H4 (cell line): Measurements from ENCODE around the gene P3H2. TPM values are rescaled to one million over a fixed set of nuclear protein-coding genes. Genes with fewer than 3 reads are reported as not detected.

Experiments used
- DNase-seq: peaks from one replicate; pipeline ENCODE4 v3.0.0-alpha.2; 2015; ENCODE audit warnings: low spot score
- total RNA-seq: library from RNA; depleted of rRNA; stranded (reverse); fragments of >200 nt; shearing (Covaris generic); gene quantifications from 2 replicates; pipeline ENCODE4 v1.2.3, GENCODE V29; 2014

P3H2 gene
- total RNA-seq, 1 experiment from 2014 or later, result 22.7 TPM

GRCh38 chr3:190125436-190126068 lies 4.9 kb upstream of the P3H2 start:
- no peak for DNase-seq

DNA sequence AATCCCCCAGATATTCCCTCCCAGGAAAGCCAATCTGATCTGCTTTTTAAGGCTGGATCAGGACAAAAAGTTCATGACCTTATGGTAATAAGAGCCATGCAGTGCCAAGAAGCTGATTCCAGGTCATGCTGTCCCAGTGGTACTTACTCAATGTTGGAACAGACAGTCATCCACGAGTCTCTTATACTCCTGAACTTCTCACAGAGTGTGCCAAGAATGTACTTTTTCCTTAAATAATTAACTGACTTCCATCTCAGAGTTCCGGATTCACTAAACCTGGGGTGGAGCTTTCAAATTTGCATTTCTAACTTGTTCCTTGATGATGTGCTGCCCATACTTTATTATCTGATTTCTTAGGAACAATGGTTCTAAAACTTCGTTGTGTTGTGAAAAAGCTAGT lies 3.4 kb upstream of the P3H2 start:
- DNase-seq, result no peak

GRCh38 chr3:190122198-190122771 lies 1.6 kb upstream of the P3H2 start:
- no peak for DNase-seq

- DNase-seq, result no peak
Measured at GRCh38 chr3:190121383-190121782, 686 bp upstream of the P3H2 start.

- no peak for DNase-seq
Measured at GRCh38 chr3:190121061-190121377, 322 bp upstream of the P3H2 start.

DNA sequence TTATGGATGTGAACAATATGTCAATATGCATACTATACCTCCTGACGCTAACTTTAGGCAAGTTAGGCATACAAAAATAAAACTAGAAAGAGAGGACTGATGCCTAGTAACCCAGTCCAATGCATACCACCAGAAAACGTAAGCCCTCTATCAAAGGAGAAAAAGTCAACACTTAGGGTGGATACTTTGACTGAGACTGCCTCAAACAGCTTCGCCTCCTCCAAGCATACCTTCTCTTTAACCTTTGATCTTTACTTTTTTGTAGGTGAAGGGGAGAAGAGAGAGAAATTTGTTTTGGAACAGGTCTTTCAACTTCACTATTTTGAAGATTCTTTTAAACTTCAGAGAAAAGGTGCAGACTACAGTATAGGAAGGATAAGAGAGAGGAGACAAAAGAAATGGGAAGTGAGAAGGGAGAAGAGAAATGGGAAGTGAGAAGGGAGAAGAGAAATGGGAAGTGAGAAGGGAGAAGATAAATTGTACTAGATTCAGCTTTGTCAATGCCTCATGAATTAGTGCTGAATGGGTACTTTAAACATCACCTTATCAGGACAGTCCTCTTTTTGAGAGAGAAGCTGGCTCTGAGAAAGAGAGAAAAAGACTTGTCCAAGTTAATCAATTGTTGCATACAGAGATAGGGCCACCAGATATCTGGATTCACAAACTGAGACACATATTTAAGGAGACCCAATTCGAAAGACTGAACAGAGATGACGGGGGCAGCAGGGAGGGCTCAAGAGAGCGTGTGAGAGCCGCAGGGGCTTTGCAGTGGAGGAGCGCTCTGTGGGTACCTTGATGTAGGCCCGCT lies 1.0 kb downstream of the P3H2 start:
- no peak for DNase-seq

DNA sequence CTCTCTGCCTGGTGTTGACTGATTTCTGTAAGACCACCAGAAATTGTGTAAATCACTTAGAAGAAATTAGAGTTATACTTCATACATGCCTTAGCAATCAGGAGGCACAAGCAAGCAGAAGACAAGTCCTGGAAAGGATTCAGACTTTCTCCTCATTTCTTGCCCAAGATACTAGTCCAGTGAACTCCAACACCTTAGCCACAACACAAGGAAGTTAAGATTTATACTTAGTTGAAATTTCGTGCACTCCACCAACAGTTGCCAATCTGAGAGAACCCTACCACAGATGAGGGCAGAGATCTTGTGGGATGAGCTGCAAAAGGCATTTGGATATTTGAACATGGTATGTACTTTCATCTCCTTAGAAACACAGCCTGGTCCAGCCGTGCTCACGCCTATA lies 2.3 kb downstream of the P3H2 start:
- no peak for DNase-seq

GRCh38 chr3:190117981-190118380 lies 2.7 kb downstream of the P3H2 start:
- DNase-seq, result no peak

DNA sequence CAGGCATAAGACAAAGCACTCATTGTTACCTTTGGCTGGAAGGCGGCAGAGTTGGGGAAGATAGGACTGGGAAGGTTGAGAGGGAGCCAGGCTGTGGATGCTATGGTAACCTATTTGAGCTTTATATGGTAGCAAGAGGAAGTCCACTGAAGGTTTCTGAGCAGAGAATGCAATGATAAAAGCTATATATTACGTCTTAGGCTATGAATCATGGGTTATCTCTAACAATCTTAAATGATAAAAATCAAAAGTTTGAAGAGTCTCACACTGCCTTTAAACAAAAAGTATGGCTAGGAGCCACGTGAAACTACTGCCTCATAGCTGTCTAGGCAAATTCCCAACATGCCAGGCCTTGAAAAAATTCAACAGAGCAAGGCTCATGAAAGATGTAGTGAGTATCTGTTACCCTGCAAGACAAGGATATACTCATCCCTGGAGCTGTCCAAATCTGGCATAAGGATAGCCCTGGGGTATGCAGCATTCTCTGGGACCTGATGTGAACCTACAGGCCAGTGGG lies 4.1 kb downstream of the P3H2 start:
- DNase-seq, result no peak

DNA sequence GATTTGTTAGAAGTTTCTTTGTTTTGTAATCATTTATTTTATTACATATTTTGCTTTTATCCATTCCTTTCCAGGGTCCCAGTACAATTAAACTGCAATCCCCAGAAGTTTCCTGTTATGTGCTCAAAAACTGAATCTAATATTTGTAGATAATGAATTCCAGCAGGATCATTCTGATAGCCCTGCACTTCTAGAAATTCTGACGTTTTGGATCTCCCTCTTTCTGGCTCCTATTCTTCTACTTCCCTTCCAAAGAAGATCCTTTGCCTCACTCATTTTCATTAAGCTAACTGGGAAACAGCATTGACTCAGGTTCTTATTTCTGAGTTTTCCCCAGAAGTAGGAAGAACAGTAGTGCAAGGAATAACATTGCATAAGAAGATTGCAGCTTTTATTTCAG lies 9.9 kb downstream of the P3H2 start:
- DNase-seq, result no peak

- DNase-seq, result no peak
Measured at GRCh38 chr3:190109441-190109840, 11.3 kb downstream of the P3H2 start.

- DNase-seq, result no peak
Measured at GRCh38 chr3:190108804-190109203, 11.9 kb downstream of the P3H2 start.

DNA sequence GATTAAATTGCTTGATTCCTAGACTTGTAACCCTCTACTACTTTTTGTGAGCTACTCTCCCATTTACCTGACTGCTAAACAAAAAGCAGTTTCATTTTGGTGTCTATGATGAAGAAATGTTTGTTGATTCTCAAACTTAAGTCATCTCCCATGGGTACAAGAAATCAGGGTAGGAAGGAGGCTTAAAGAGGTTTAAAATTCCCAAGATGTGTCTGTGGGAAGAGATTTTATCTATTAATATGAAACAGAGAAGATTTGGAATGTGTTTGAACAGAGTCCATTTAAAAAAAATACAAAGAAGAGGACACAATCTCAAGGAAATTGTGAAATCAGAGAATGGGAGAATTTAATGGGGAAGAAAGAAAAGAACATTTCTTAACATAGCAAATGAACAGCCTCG lies 14.8 kb downstream of the P3H2 start:
- DNase-seq, result no peak

DNA sequence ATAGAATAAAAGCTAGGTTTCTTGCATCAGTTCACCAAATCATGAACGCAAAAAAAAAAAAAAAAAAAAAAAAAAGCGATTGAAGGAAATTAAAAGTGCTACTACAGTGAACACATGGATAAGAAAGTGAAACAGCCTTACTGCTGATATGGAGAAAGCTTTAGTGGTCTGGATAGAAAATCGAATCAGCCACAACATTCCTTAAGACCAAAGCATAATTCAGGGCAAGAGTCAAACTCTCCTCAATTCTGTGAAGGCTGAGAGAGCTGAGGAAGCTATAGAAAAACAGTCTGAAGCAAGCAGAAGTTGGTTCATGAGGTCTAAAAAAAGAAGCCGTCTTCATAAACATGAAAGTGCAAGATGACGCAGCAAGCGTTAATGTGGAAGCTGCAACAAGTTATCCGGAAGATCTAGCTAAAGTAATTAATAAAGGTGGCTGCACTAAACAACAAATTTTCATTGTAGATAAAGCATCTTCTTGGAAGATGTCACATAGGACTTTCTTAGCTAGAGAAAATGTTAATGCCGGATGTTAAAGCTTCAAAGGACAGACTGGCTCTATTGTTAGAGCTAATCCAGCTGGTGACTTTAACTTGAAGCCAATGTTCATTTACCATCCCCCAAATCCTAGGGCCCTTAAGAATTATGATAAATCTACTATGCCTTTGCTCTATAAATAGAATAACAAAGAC lies 19.2 kb downstream of the P3H2 start:
- DNase-seq, result peak; percentile 59

- DNase-seq, result no peak
Measured at GRCh38 chr3:190099099-190099498, 21.6 kb downstream of the P3H2 start.

DNA sequence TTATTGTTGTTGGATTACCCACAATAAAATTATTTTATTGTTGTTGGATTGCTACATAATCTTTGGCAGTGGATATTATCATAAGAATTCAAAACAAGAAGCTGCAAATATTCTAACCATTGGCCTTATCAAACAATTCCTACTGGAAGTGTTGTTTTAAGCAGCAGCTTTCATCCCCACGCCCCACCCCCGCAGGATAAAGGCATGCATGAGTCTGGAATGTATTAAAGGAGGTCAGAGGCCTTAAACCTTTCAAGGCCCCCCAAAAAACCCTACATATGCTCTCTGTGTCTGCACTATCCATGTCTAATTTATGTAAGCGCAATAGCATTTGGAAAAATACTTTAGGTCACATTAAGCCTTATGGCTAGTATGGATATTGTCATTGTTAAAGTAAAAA lies 23.1 kb downstream of the P3H2 start:
- no peak for DNase-seq

- no peak for DNase-seq
Measured at GRCh38 chr3:190097025-190097424, 23.7 kb downstream of the P3H2 start.

GRCh38 chr3:190096345-190096744 lies 24.4 kb downstream of the P3H2 start:
- DNase-seq, result no peak

DNA sequence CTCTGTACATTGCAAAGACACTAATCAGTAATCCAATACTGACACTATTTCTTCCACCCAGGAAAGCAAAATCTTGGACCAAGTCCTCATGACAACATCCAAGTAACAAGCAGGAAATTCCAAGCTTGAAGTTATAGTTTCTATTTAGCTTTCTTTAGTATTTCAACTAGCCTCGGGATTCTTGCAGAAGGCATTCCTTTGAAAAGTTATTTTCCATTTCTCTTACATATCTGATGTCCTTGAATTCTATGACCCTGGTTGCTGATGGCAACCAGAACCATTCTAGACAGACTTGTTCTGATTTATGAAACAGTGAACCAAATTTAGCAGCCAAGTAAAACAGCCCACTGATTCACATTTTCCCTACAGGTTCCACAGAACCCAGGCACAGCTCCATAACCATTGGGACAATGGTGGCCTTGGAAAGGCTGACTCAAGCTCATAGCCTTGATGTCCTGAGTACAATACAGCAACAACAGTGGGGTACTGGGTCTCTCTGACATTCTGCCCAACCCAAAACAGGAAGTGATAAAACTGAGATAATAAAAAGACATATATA lies 26.5 kb downstream of the P3H2 start:
- no peak for DNase-seq

DNA sequence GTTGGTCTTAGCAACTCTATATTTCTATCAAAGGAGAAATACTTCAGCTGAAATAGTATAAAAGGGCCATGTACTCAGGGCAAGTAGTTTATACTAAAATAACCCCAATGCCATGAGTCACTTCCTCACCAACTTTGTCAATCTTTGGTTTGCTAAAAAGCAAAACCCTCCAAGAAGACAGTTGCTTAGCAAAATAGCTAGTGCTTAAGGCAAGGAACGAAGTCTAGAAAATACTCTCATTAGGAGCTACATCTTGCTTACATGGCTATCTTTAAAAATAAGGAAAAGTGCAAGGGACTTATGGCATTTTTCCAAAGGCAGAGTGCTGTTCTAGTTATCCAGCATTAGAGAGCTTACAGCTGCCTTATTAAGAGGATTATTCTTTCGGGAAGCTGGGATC lies 28.4 kb downstream of the P3H2 start:
- peak; percentile 92 for DNase-seq

GRCh38 chr3:190089711-190090110 lies 31.0 kb downstream of the P3H2 start:
- DNase-seq, result no peak

GRCh38 chr3:190088890-190089289 lies 31.8 kb downstream of the P3H2 start:
- DNase-seq, result no peak
